LNCaP clone FGC (cell line): ENCODE results near the gene RASIP1.
"Not testable (repeated sequence)": the region's sequence is repeated elsewhere in the genome, so short reads cannot be mapped to it uniquely, and the experiment has no call there.

Experiments used
- DNase-seq: peaks from one replicate; pipeline ENCODE4 v3.0.0-alpha.2; 2011; ENCODE audit warnings: low read depth
- H3K4me3 ChIP-seq: 2 replicates; pipeline ENCODE4 v1.5.1; 2011; ENCODE audit warnings: mild to moderate bottlenecking, low read depth, low read length, control low read depth
- TF ChIP-seq, protein P1 (sequence below): IDR thresholded peaks from 2 replicates; pipeline ENCODE4 v1.5.1; 2012; ENCODE audit warnings: mild to moderate bottlenecking; ENCODE audit not compliant: control insufficient read depth, insufficient read depth; ENCODE audit errors: extremely low read depth

Gene RASIP1

DNA sequence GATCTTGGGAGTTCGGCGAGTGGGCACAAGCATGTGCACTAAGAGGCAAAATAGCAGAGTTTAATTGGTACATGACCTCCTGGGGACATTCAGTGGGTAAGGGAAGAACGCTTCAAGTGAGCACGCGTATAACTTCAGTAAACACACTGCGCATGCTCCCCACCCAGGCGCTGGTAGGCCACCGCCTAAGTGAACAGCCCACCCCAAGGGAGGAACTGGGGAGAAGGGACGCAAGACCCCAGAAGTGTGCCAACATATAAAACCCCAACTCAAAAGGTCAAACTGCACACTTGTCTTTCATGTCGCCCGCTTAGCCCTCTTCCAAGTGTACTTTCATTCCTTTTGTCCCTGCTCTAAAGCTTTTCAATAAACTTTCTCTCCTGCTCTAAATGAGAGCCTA lies 57.1 kb downstream of the RASIP1 start:
- DNase-seq: no peak
- no peak overlapping the region for H3K4me3 ChIP-seq
- TF ChIP-seq, protein P1, sequence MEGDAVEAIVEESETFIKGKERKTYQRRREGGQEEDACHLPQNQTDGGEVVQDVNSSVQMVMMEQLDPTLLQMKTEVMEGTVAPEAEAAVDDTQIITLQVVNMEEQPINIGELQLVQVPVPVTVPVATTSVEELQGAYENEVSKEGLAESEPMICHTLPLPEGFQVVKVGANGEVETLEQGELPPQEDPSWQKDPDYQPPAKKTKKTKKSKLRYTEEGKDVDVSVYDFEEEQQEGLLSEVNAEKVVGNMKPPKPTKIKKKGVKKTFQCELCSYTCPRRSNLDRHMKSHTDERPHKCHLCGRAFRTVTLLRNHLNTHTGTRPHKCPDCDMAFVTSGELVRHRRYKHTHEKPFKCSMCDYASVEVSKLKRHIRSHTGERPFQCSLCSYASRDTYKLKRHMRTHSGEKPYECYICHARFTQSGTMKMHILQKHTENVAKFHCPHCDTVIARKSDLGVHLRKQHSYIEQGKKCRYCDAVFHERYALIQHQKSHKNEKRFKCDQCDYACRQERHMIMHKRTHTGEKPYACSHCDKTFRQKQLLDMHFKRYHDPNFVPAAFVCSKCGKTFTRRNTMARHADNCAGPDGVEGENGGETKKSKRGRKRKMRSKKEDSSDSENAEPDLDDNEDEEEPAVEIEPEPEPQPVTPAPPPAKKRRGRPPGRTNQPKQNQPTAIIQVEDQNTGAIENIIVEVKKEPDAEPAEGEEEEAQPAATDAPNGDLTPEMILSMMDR: no peak

DNA sequence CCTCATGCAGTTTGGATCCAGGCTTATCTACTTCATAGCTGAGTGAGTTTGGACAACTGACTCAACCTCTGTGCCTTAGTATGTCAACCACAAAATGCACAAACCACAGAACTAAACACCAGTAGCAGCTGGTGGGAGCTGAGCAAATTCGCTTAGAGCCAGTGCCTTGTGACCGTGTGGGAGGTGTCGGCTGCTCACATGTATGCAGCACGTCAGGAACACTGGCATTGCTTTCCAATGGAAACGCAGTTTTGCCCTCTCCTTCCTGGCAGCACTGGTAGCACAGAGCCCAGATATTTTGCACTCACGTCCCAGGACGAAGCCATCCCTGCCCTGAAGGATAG lies 59.3 kb downstream of the RASIP1 start:
- TF ChIP-seq, protein P1: no peak
- DNase-seq: no peak
- no peak overlapping the region for H3K4me3 ChIP-seq

DNA sequence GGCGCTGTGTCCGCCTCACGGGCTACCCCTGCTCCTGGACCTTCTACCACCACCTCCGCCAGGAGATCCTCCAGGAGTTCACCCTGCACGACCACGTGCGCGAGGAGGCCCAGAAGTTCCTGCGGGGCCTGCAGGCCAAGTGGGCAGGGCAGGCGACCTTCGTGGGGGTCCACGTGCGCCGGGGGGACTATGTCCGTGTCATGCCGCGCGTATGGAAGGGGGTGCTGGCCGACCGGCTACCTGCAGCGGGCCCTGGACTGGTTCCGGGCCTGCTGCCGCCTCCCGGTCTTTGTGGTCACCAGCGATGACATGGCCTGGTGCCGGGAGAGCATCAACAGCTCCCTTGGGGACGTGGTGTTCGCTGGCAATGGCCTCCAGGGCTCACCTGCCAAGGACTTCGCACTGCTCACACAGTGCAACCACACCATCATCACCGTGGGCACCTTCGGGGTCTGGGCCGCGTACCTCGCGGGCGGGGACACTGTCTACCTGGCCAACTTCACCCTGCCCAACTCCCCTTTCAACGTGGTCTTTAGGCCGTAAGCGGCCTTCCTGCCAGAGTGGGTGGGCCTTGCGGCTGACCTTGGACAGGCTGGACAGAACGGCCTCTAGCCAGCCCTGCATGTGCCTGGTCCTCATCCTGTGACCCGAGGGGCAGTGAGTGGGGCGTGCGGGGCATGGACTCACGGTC lies 59.8 kb downstream of the RASIP1 start:
- DNase-seq: no peak
- TF ChIP-seq, protein P1: no peak
- no peak overlapping the region for H3K4me3 ChIP-seq

DNA sequence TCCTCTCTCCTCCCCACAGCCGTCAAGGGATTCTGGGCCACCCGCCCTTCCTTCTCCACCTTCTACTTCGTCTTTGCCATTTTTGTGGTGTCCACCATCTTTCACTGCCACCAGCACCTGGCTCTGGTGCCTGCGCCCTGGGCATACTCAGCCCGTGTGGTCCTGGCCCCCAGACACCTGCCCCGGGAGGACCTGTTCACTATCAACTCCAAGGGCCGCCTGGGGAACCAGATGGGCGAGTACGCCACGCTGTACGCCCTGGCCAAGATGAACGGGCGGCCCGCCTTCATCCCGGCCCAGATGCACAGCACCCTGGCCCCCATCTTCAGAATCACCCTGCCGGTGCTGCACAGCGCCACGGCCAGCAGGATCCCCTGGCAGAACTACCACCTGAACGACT lies 60.4 kb downstream of the RASIP1 start:
- not testable (repeated sequence) for H3K4me3 ChIP-seq, DNase-seq

DNA sequence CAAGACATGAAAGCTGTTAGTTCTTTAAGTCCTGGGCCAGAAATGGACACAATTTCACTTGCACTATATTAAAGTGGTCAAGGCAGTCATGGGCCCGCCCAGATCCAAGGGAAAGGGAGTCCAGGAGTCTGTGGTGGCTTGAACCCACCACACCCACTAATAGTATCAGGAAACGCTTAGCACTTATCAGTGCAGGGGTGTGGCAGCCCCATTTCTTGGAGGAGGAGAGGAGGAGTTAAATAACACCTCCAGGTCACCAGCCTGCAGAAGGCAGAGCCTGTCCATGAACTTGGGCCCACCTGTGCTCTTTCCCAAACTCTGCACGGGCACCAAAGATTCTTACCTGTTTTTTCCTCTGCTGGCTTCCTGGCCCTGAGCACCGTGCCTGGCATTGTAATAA lies 62.2 kb downstream of the RASIP1 start:
- no peak overlapping the region for H3K4me3 ChIP-seq
- no peak for DNase-seq
- TF ChIP-seq, protein P1: no peak

DNA sequence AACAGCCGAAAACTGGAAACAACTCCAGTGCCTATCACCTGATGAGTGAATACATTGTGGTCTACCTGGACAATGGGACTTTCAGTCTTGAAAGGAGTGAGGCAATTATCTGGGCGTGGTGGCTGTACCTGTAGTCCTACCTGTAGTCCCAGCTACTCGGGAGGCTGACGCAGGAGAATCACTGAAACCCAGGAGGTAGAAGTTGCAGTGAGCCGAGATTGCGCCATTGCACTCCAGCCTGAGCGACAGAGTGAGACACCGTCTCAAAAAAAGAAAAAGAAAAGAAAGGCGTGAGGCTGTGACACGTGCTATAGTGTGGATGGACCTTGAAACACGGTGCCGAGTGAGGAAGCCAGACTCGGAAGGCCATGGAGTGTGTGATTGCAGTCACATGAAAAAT lies 63.5 kb downstream of the RASIP1 start:
- DNase-seq: no peak
- TF ChIP-seq, protein P1: no peak
- no peak overlapping the region for H3K4me3 ChIP-seq

DNA sequence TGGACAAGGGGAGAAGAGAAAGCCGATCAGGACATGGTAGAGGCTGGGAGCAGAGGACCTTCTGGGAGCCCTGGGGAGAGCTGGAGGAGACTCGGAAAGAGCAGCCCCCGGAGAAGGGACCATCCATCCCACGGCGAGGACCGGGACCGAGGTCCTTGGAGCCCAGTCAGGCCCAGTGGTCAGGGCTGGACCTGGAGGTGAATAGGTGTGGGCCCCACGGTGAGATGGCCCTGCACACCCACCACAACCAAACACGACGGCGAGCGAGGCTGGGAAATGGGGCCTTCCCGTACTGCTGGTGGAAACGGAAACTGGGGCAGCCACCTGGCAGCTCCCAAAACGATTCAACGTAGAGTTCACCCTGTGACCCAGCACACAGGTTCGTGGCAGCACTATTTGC lies 63.9 kb downstream of the RASIP1 start:
- no peak for DNase-seq
- H3K4me3 ChIP-seq: no peak overlapping the region
- TF ChIP-seq, protein P1: no peak
